Prostate gland (tissue), 2 donors: ENCODE measurements around the gene MYBPHL. TPM values are rescaled to one million over a fixed set of nuclear protein-coding genes. Genes with fewer than 3 reads are reported as not detected.
A peak's percentile ranks its signal among the peaks of the same experiment; 100 is the strongest.

Experiments used
- DNase-seq: peaks from one replicate; pipeline ENCODE4 v3.0.0-alpha.2; 2019; ENCODE audit warnings: low spot score
- H3K27ac ChIP-seq, 2 donors: fragments of 200-600 bp; sonication (generic); 2 replicates each; pipeline ENCODE4 v1.5.1; 2017 to 2019
- H3K27me3 ChIP-seq: fragments of 200-600 bp; sonication (generic); replicated peaks from 2 replicates; pipeline ENCODE4 v1.5.1; 2019; ENCODE audit not compliant: insufficient read depth
- H3K36me3 ChIP-seq, 2 donors: fragments of 200-600 bp; sonication (generic); 1 replicate in 1 of 2; 2 replicates in 1 of 2; pipeline versions ENCODE4 v1.5.1 to v1.8.1; 2017 to 2019
- H3K4me1 ChIP-seq: fragments of 200-600 bp; sonication (generic); replicated peaks from 2 replicates; pipeline ENCODE4 v1.5.1; 2019
- H3K4me3 ChIP-seq, 2 donors: fragments of 200-600 bp; sonication (generic); 2 replicates each; pipeline ENCODE4 v1.5.1; 2017 to 2019
- H3K9me3 ChIP-seq: fragments of 200-600 bp; sonication (generic); 2 replicates; pipeline ENCODE4 v1.5.1; 2017
- CTCF ChIP-seq, 4 experiments: fragments of 200-600 bp in 2 of 4; fragments of 450-650 bp in 2 of 4; sonication (generic) in 2 of 4; IDR thresholded peaks; 1 replicate in 3 of 4; 2 replicates in 1 of 4; pipeline ENCODE4 v1.5.1; 2016 to 2019; ENCODE audit warnings: antibody characterized with exemption in 4 of 4, mild to moderate bottlenecking in 2 of 4, moderate library complexity in 2 of 4
- POLR2A ChIP-seq: fragments of 450-650 bp; IDR thresholded peaks from one replicate; pipeline ENCODE4 v1.6.1; 2016; ENCODE audit warnings: antibody characterized with exemption, mild to moderate bottlenecking
- POLR2AphosphoS5 ChIP-seq: sonication (generic); formaldehyde crosslinking; IDR thresholded peaks from one replicate; pipeline ENCODE4 v1.6.1; 2017; ENCODE audit warnings: antibody characterized with exemption
- WGBS: methylation state at CpG from one replicate; pipeline ENCODE4 v1.1.5; 2018; 5-methylcytosine and 5-hydroxymethylcytosine counted together
- intact Hi-C: fragments of 100-400 bp; cut with DNase I; formaldehyde crosslinking; loops from one replicate; pipeline ENCODE4 v1.14.2; 2022
- total RNA-seq, 2 donors: library from RNA; depleted of rRNA; stranded (reverse); fragments of >200 nt; gene quantifications; one replicate each; pipeline ENCODE4 v1.1.0, GENCODE V29; 2016

Gene MYBPHL
- total RNA-seq, 2 donors from 2014 or later, result not detected

DNA sequence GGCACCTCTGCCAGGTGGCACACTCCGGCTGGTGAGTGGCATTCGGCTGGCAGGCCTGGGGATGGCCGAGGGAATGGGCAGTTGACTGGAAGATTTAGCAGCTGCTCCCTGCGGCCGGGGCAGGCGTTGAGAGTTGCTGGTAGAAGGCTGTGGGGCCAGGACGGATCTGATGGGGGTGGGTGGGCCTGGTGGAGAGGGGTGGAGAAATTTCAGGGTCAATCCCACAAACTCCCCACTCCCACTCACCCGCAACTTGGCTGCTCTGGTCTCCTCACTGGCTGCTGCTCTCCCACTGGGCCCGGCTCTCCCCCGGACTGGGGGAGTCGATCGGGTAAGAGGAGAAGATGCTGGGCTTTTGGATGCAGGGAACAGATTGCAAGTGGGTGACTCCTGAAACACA lies 25.9 kb downstream of the MYBPHL start:
- H3K4me3 ChIP-seq, result no peak overlapping the region
- no peaks in the 10 kb centered on the region for H3K36me3 ChIP-seq
- intact Hi-C loops, result no loop called here
- WGBS, result 93% methylated on average over 12 of the region's 12 CpGs
- H3K27ac ChIP-seq, result no peak overlapping the region
- no peaks in the 10 kb centered on the region for H3K9me3 ChIP-seq
- H3K4me1 ChIP-seq, result peaks cover 4% of the 10 kb centered on the region
- no peaks in the 10 kb centered on the region for H3K27me3 ChIP-seq
- no peak for TF ChIP-seq POLR2AphosphoS5
- TF ChIP-seq CTCF (IDR thresholded peaks at IDR 0.05), result no peak
- no peak for TF ChIP-seq POLR2A
- DNase-seq, result no peak

DNA sequence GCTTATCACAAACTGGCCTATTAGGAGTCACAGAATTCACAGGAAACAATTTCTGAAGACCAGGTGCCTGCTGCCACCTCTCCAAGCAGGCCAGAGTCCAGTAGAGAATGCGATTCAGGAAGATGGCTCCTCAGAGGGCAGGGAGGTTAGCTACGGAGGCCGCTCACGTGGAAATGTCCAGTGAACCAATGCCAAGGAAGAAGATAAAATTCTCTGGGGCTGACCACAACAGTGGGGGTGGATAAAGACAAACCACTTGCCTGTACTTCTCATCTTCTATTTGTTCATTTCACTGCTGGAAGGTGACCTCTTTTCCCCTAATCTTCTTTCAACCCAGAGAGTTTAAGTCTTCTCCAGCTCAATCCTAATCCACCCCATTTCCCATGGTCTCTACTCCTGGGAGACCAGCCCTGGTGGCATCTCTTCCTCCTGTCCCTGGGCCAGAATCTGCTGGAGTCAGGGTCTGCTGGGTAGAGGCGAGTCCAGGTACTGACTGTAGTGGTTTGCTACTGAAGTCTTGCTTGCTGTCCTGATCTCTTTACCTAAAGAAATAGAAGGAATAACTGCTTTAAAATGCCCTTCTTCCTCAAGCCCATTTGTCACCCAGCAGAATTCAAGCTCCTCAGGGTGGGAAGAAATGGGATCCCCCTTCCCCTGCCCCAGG lies 27.1 kb downstream of the MYBPHL start:
- H3K9me3 ChIP-seq, result no peaks in the 10 kb centered on the region
- 96% methylated on average over 5 of the region's 5 CpGs for WGBS
- H3K36me3 ChIP-seq, result no peaks in the 10 kb centered on the region
- peaks cover 10% of the 10 kb centered on the region for H3K4me1 ChIP-seq
- TF ChIP-seq POLR2A (no peak), POLR2AphosphoS5 (no peak), CTCF (IDR thresholded peaks at IDR 0.05) (no peak)
- H3K4me3 ChIP-seq, result no peak overlapping the region
- no peaks in the 10 kb centered on the region for H3K27me3 ChIP-seq
- no peak for DNase-seq
- intact Hi-C loops, result no loop called here
- H3K27ac ChIP-seq, result no peak overlapping the region

- H3K4me3 ChIP-seq, result no peak overlapping the region
- peak; percentile 48 for DNase-seq
- TF ChIP-seq POLR2A, result peak; percentile 23
- TF ChIP-seq POLR2AphosphoS5, result peak; percentile 25
- TF ChIP-seq CTCF (IDR thresholded peaks at IDR 0.05), result peak; percentile 70 to 85 (median 79)
- peaks cover 11% of the 10 kb centered on the region for H3K4me1 ChIP-seq
- H3K36me3 ChIP-seq, result no peaks in the 10 kb centered on the region
- H3K27me3 ChIP-seq, result no peaks in the 10 kb centered on the region
- WGBS, result 63% methylated on average over 7 of the region's 7 CpGs
- H3K9me3 ChIP-seq, result no peaks in the 10 kb centered on the region
- intact Hi-C loops, result no loop called here
- H3K27ac ChIP-seq, result peak overlapping the region; percentile 18 to 46
These were observed 29.2 kb downstream of the MYBPHL start for GRCh38 chr1:109277434-109278204.

- Histone ChIP-seq H3K4me3 (no peak overlapping the region), H3K36me3 (no peaks in the 10 kb centered on the region), H3K9me3 (no peaks in the 10 kb centered on the region), H3K27ac (peak overlapping the region; percentile 77 to 79), H3K27me3 (no peaks in the 10 kb centered on the region), H3K4me1 (peaks cover 11% of the 10 kb centered on the region)
- intact Hi-C loops, result no loop called here
- TF ChIP-seq CTCF (IDR thresholded peaks at IDR 0.05) (no peak), POLR2AphosphoS5 (no peak), POLR2A (no peak)
- no peak for DNase-seq
- 67% methylated on average over 9 of the region's 9 CpGs for WGBS
These were observed 31.0 kb downstream of the MYBPHL start for GRCh38 chr1:109275706-109276345.
